Activated effector memory CD4-positive, alpha-beta T cell treated with anti-CD3 and anti-CD28 coated beads, Interleukin-2, amount 50 U/mL, for 16 hours (primary cell): ENCODE data around the gene FBRSL1.
"Not testable (repeated sequence)": the region's sequence is repeated elsewhere in the genome, so short reads cannot be mapped to it uniquely, and the experiment has no call there.

Experiments used
- DNase-seq: peaks from one replicate; pipeline ENCODE4 v3.0.0-alpha.2; 2020

The FBRSL1 gene

GRCh38 chr12:132529156-132529839 is 39.3 kb downstream of the FBRSL1 start:
- DNase-seq: no peak

- no peak for DNase-seq
These were observed 40.0 kb downstream of the FBRSL1 start for GRCh38 chr12:132529906-132530305.

DNA sequence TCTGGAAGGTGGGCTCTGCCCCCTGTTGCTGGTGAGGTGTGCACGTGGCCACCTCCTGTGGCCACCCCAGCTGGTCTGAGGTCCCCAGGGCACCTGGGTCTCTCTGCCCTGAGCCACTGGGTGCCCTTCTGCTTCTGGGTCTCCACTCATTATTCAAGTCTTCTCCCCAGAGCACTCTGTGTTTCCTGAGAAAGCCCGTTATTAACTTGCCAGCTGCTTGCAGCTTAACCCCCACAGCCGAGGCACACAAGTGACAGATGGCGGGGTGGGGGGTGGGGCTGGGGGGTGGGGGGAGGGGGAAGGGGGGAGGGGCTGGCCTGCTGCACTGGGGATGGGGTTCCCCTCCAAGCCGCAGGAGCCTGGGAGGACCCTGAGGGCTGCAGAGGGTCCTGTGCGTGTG is 40.5 kb downstream of the FBRSL1 start:
- no peak for DNase-seq

DNA sequence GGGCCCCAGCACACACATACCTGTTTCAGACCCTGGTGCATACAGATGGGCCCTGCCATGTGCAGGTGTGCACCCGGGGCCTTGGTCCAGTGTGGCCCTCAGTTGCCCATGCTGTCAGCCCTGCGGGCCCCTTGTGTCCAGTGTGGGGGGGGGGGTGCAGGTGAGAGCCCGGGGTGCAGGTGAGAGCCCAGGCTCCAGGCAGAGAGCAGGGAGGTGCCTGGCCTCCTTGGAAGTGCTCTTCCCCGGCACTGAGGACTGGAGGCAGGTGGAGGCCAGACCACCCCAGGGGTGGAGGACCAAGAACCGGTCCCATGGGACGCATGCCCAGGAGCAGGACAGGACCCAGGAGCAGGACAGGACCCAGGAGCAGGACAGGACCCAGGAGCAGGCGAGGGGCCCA is 40.9 kb downstream of the FBRSL1 start:
- no peak for DNase-seq

GRCh38 chr12:132532711-132533583 is 43.0 kb downstream of the FBRSL1 start:
- DNase-seq: not testable (repeated sequence)

DNA sequence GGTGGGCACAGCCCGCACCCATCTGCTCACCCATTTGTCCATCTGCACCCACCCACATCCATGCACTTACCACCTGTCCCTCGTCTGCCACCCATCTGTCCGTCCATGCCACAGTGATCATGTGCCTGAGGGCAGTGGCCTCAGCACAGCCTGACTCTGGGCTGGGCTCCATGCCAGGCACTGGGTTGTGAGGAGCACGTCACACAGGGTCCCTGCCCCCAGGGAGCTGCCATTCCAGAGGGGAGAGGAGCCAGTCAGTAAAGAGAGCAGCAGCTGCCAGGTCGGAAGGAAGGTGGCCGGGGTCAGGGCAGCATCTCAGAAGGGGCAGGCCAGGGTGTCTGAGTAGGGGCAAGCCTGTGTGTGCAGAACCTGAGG is 43.6 kb downstream of the FBRSL1 start:
- DNase-seq: no peak

- DNase-seq: no peak
These were observed 44.1 kb downstream of the FBRSL1 start for GRCh38 chr12:132534076-132534475.

DNA sequence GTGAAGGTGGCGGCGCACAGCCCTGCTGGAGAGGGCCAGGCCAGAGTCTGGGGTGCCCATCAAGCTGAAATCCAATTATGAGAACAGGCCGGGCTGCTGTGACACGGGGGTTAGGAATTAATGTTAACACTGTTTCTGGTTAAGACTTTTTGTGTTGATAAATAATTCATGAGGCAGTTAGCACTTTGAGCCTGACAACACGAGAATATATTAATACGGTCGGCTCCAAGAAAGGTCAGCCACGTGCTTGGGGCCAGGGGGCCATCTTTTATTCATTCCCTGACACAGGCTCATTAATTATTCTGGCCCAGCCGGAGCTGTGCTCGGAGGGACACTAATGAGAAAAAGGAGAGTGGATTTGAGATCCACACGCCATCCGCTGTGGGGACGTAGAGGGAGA is 45.1 kb downstream of the FBRSL1 start:
- no peak for DNase-seq

DNA sequence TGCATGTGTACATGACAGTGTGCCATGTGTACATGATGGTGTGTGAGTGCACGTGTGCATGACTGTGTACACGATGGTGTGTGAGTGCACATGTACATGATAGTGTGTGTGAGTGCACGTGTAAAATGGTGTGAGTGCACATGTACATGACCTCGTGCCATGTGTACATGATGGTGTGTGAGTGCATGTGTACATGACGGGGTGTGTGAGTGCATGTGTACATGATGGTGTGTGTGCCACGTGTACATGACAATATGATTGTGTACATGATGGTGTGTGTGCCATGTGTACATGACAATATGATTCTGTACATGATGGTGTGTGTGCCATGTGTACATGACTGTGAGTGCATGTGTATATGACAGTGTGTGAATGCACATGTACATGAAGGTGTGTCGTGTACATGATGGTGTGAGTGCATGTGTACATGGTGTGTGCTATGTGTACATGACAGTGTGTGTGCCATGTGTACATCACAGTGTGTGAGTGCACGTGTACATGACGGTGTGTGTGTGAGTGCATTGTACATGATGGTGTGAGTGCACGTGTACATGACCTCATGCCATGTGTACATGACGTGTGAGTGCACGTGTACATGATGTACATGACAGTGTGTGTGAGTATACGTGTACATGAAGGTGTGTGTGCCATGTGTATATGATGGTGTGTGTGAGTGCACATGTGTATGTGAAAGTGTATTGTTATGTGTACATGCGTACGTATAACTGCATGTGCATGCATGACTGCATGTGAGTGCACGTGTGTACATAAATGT is 46.3 kb downstream of the FBRSL1 start:
- DNase-seq: no peak

GRCh38 chr12:132537049-132537448 is 47.1 kb downstream of the FBRSL1 start:
- no peak for DNase-seq

DNA sequence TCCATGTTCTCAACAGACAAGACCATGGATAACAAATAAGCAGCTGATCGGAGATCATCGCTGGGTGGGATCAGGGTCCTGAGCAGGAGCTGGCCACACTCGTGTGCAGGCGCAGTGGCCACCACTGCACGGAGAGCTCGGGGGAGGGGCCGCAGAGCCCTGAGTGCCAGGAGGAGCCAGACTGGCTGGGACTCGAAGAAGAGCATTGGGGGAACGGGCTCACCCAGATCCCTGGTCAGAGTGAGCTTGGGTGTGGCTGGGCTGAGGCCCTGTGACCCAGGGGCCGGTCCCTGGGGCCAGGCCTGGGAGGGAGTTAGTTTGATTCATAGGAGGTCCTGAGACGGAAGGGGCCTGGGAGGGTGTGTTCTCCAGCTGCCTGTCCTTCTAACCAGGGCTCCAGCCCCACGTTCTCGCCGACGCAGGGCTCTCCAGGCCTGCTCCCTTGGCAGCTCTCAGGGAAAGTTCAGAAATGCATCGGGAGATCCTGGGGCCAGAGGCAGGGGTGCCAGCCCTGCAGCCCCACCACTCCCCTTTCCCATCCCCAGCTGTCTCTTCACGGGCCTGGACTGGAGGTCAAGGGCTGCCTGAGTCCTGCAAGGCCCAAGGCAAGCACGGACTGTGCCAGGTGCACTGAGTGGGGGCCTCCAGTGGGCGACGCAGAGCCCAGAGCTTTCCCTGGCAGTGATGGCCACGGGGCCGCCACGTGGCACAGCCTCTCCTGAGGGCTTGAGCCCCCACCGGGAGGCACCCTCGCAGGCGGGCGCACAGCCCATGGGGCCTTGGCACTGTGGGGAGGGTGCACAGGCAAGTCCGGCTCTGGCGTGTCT is 48.1 kb downstream of the FBRSL1 start:
- DNase-seq: no peak

- DNase-seq: no peak
These were observed 48.7 kb downstream of the FBRSL1 start for GRCh38 chr12:132538663-132538990.

DNA sequence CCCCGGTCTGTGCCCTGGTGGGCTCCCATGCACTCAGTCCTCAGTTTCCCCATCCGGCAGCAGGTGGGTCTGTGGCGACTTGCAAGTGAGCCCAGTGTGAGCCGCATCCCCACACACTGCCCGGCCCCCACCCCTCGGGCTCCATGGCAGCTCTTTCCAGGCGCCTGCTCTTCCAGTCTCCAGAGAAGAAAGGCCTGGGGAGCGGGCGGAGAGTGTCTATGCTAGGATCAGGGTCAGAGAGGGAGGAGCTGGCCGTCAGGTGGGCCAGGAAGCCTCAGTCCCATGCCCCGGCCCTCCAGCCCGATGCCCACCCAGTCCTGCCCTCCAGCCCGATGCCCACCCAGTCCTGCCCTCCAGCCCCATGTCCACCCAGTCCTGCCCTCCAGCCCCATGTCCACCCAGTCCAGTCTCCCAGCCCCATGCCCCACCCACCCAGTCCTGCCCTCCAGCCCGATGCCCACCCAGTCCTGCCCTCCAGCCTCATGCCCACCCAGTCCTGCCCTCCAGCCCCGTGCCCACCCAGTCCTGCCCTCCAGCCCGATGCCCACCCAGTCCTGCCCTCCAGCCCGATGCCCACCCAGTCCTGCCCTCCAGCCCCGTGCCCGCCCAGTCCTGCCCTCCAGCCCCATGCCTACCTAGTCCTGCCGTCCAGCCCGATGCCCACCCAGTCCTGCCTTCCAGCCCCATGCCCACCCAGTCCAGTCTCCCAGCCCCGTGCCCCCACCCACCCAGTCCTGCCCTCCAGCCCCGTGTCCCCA is 49.2 kb downstream of the FBRSL1 start:
- no peak for DNase-seq

DNA sequence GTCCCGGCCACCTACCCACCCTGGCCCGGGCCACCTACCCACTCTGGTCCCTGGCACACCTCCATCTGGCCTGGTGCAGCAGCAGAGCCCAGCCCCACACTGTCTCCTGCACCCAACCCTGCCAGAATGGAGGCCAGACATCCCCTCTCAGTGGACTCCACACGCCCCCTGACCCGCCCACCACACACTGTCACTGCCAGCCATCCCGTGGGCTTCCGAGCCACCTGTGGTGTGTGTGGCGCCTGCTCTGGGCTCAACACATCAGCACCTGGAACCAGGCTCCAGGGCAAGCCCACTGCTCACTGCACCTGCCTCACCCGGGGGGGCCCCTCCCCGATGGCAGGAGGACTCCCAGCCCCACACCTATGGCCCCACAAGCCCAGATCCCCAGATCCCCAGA is 50.5 kb downstream of the FBRSL1 start:
- no peak for DNase-seq

- DNase-seq: no peak
These were observed 51.2 kb downstream of the FBRSL1 start for GRCh38 chr12:132541200-132541599.

- no peak for DNase-seq
These were observed 52.0 kb downstream of the FBRSL1 start for GRCh38 chr12:132541996-132542395.

GRCh38 chr12:132542661-132543060 is 52.7 kb downstream of the FBRSL1 start:
- no peak for DNase-seq

DNA sequence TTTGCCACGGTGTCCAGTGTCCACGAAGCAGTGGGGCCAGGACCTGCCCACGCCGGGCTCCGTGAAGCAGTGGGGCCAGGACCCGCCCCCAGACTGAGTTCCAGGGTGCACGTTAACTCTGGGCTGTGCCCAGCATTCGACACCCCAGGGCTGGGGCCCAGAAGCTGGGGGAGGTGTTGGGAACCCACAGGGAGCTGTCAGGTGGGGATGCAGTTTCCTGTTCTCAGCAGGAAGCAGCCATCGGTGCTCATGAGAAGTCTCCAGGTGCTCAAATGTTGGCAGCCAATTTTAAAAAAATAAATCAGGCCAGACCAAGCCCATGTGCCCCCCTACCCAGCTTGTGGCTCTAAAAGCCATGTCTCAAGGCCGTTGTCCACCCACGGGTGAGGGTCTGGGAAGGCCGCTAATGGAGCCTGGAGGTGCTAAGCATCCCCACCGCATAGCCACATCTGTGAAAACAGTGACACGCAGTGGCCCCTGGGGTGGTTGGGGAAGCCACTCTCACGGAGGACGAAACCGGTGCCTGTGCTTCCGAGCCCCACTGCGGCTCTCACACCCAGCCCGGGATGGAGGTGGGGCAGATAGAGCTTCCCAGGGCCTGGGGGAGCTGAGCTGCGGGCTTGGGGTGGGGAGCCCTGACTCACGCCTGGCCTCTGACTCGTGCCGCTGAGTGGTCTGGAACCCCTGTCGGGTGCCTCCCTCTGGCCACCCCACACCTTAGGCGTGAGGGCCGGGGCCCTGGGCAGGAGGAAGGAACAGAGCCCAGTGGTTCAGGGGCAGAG is 53.5 kb downstream of the FBRSL1 start:
- no peak for DNase-seq

GRCh38 chr12:132544080-132544397 is 54.1 kb downstream of the FBRSL1 start:
- DNase-seq: no peak

GRCh38 chr12:132544498-132544897 is 54.5 kb downstream of the FBRSL1 start:
- DNase-seq: no peak

- no peak for DNase-seq
These were observed 55.4 kb downstream of the FBRSL1 start for GRCh38 chr12:132545164-132545953.
